Posterior vena cava (tissue), 2 donors: ENCODE results near the gene APOL2. TPM values are rescaled to one million over a fixed set of nuclear protein-coding genes. Genes with fewer than 3 reads are reported as not detected.
"Not testable (repeated sequence)": the region's sequence is repeated elsewhere in the genome, so short reads cannot be mapped to it uniquely, and the experiment has no call there.

Experiments used
- DNase-seq: peaks from one replicate; pipeline ENCODE4 v3.0.0-alpha.2; 2020; ENCODE audit warnings: low spot score
- intact Hi-C, 2 donors: fragments of 100-400 bp; cut with DNase I; formaldehyde crosslinking; loops; one replicate each; pipeline versions ENCODE4 v1.14.1 to v1.14.2; 2022 to 2023
- total RNA-seq, 2 donors: library from RNA; stranded (reverse); fragmentation: NEBNext Ultra II Directional; extraction: Animal tissue kit (Norgen Biotek cat#: 25700); gene quantifications; one replicate each; pipeline ENCODE4 v1.2.1, GENCODE V29; 2021
- donor health status: DM: yes; HTN: yes; CAD: no.
- donor health status: DM: yes; HTN: yes; CAD: no.

APOL2 gene
- total RNA-seq, 2 donors from 2014 or later = 50.5 to 54.4 TPM

GRCh38 chr22:36249160-36249559 lies 9.8 kb upstream of the APOL2 start:
- no peak for DNase-seq

GRCh38 chr22:36247955-36248354 lies 8.6 kb upstream of the APOL2 start:
- intact Hi-C loops = no loop called here
- DNase-seq = no peak

More at GRCh38 chr22:36249160-36249559, 9.8 kb upstream of the APOL2 start:
- intact Hi-C loops = no loop called here

GRCh38 chr22:36246718-36247117 lies 7.4 kb upstream of the APOL2 start:
- no peak for DNase-seq
- intact Hi-C loops = no loop called here

- intact Hi-C loops = no loop called here
- no peak for DNase-seq
Observed at GRCh38 chr22:36245805-36246356, 6.6 kb upstream of the APOL2 start.

- intact Hi-C loops = no loop called here
- peak; percentile 83 for DNase-seq
Observed at GRCh38 chr22:36244522-36245391, 5.4 kb upstream of the APOL2 start.

- peak; percentile 75 for DNase-seq
- intact Hi-C loops = no loop called here
Observed at GRCh38 chr22:36243986-36244385, 4.7 kb upstream of the APOL2 start.

GRCh38 chr22:36239150-36239400 lies 252 bp downstream of the APOL2 start:
- no peak for DNase-seq
- intact Hi-C loops = no loop called here

- no peak for DNase-seq
- intact Hi-C loops = no loop called here
Observed at GRCh38 chr22:36238373-36239149, 766 bp downstream of the APOL2 start.

- DNase-seq = peak; percentile 75
- intact Hi-C loops = no loop called here
Observed at GRCh38 chr22:36237462-36238372, 1.6 kb downstream of the APOL2 start.

- intact Hi-C loops = no loop called here
- no peak for DNase-seq
Observed at GRCh38 chr22:36236388-36237319, 2.7 kb downstream of the APOL2 start.

- intact Hi-C loops = no loop called here
- DNase-seq = no peak
Observed at GRCh38 chr22:36235585-36235984, 3.7 kb downstream of the APOL2 start.

GRCh38 chr22:36234919-36235318 lies 4.4 kb downstream of the APOL2 start:
- intact Hi-C loops = no loop called here
- DNase-seq = no peak

- intact Hi-C loops = no loop called here
- no peak for DNase-seq
Observed at GRCh38 chr22:36234213-36234612, 5.1 kb downstream of the APOL2 start.

GRCh38 chr22:36233796-36234195 lies 5.5 kb downstream of the APOL2 start:
- no peak for DNase-seq
- intact Hi-C loops = no loop called here

GRCh38 chr22:36232715-36233401 lies 6.5 kb downstream of the APOL2 start:
- DNase-seq = no peak
- intact Hi-C loops = no loop called here

- intact Hi-C loops = not testable (repeated sequence)
- peak; percentile 55 for DNase-seq
Observed at GRCh38 chr22:36231051-36231450, 8.3 kb downstream of the APOL2 start.

GRCh38 chr22:36229649-36230048 lies 9.7 kb downstream of the APOL2 start:
- intact Hi-C loops, DNase-seq: not testable (repeated sequence)

- intact Hi-C loops = no loop called here
- no peak for DNase-seq
Observed at GRCh38 chr22:36228944-36229343, 10.4 kb downstream of the APOL2 start.
